Measurements from ENCODE around the gene IGSF21. TPM values are rescaled to one million over a fixed set of nuclear protein-coding genes. Genes with fewer than 3 reads are reported as not detected.

Gene IGSF21
- total RNA-seq, 1 experiment from 2014 or later, result 30.5 TPM

DNA sequence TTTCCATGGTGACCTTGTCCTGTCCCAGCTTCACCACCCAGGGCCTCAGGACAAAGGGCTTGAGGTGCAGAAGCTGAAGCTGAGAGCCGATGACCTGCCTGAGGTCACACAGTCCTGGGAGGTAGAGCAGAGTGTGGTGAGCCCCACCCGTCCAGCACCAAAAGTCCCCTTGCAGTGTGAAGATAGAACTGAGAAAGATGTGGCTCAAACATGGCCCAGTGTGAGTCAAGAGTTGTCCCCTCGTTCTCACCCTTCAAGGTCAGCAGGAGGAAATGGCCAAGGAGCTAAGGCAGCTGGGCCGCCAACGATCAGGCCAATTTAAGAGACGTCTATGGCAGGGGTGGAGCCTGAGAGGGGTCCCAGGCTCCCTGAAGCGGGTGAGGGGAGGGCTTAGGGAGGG lies 215.7 kb downstream of the IGSF21 start:
- no peak for TF ChIP-seq ATF3 (CRISPR knock-in tag; conservative IDR thresholded peaks at IDR 0.05)
- TF ChIP-seq, protein P1, sequence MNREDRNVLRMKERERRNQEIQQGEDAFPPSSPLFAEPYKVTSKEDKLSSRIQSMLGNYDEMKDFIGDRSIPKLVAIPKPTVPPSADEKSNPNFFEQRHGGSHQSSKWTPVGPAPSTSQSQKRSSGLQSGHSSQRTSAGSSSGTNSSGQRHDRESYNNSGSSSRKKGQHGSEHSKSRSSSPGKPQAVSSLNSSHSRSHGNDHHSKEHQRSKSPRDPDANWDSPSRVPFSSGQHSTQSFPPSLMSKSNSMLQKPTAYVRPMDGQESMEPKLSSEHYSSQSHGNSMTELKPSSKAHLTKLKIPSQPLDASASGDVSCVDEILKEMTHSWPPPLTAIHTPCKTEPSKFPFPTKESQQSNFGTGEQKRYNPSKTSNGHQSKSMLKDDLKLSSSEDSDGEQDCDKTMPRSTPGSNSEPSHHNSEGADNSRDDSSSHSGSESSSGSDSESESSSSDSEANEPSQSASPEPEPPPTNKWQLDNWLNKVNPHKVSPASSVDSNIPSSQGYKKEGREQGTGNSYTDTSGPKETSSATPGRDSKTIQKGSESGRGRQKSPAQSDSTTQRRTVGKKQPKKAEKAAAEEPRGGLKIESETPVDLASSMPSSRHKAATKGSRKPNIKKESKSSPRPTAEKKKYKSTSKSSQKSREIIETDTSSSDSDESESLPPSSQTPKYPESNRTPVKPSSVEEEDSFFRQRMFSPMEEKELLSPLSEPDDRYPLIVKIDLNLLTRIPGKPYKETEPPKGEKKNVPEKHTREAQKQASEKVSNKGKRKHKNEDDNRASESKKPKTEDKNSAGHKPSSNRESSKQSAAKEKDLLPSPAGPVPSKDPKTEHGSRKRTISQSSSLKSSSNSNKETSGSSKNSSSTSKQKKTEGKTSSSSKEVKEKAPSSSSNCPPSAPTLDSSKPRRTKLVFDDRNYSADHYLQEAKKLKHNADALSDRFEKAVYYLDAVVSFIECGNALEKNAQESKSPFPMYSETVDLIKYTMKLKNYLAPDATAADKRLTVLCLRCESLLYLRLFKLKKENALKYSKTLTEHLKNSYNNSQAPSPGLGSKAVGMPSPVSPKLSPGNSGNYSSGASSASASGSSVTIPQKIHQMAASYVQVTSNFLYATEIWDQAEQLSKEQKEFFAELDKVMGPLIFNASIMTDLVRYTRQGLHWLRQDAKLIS (CRISPR knock-in tag; IDR thresholded peaks at IDR 0.05; ENCODE audit: borderline replicate concordance), result no peak
- no peak for TF ChIP-seq ZNF416 (CRISPR knock-in tag; IDR thresholded peaks at IDR 0.05)
- TF ChIP-seq ZNF121 (CRISPR knock-in tag; IDR thresholded peaks at IDR 0.05), result no peak
- no peak for TF ChIP-seq JAZF1 (CRISPR knock-in tag; IDR thresholded peaks at IDR 0.05)
- TF ChIP-seq ZSCAN18 (CRISPR knock-in tag; IDR thresholded peaks at IDR 0.05), result no peak
- ChIA-PET POLR2A (no interaction called here), CTCF (interaction anchor here (1.3 to 5.3 kb wide), 11 partner anchors 9 to 260 kb away, joined by 3 to 48 read pairs (median 7); no protein-coding TSS in a partner anchor)
- H3K27me3 Mint-ChIP-seq (ENCODE audit: low read depth), result peaks cover 38% of the 10 kb centered on the region
- peaks cover 15% of the 10 kb centered on the region for H3K36me3 Mint-ChIP-seq
- DNase-seq (ENCODE audit: low spot score) (no peak), ATAC-seq (no peak)
- no peak overlapping the region for H3K27ac Mint-ChIP-seq
- H3K4me1 Mint-ChIP-seq, result peaks cover 29% of the 10 kb centered on the region
- H3K4me3 Mint-ChIP-seq, result no peak overlapping the region
- peaks cover 9% of the 10 kb centered on the region for H3K9me3 Mint-ChIP-seq

GRCh38 chr1:18324246-18324645 lies 216.6 kb downstream of the IGSF21 start:
- CTCF ChIA-PET, result interaction anchor here (0.5 to 5.3 kb wide), 21 partner anchors 8 to 268 kb away, joined by 3 to 48 read pairs (median 4); no protein-coding TSS in a partner anchor
- POLR2A ChIA-PET, result no interaction called here
- Mint-ChIP-seq H3K4me3 (no peak overlapping the region), H3K9me3 (no peaks in the 10 kb centered on the region), H3K36me3 (peaks cover 6% of the 10 kb centered on the region; the same call in 1 of the 2 replicates), H3K27me3 (ENCODE audit: low read depth) (peaks cover 35% of the 10 kb centered on the region), H3K27ac (no peak overlapping the region), H3K4me1 (peaks cover 33% of the 10 kb centered on the region)
- DNase-seq (ENCODE audit: low spot score), result peak; percentile 75
- ATAC-seq, result peak; percentile 44
- TF ChIP-seq RORB (CRISPR knock-in tag; IDR thresholded peaks at IDR 0.05) (no peak), CDX4 (CRISPR knock-in tag; IDR thresholded peaks at IDR 0.05; ENCODE audit: borderline replicate concordance) (no peak), ZNF671 (CRISPR knock-in tag; IDR thresholded peaks at IDR 0.05) (no peak), ZNF281 (CRISPR knock-in tag; IDR thresholded peaks at IDR 0.05) (no peak), CREM (CRISPR knock-in tag; IDR thresholded peaks at IDR 0.05) (no peak), ZNF512 (CRISPR knock-in tag; IDR thresholded peaks at IDR 0.05; ENCODE audit: borderline replicate concordance) (no peak)
- TF ChIP-seq, protein P2, sequence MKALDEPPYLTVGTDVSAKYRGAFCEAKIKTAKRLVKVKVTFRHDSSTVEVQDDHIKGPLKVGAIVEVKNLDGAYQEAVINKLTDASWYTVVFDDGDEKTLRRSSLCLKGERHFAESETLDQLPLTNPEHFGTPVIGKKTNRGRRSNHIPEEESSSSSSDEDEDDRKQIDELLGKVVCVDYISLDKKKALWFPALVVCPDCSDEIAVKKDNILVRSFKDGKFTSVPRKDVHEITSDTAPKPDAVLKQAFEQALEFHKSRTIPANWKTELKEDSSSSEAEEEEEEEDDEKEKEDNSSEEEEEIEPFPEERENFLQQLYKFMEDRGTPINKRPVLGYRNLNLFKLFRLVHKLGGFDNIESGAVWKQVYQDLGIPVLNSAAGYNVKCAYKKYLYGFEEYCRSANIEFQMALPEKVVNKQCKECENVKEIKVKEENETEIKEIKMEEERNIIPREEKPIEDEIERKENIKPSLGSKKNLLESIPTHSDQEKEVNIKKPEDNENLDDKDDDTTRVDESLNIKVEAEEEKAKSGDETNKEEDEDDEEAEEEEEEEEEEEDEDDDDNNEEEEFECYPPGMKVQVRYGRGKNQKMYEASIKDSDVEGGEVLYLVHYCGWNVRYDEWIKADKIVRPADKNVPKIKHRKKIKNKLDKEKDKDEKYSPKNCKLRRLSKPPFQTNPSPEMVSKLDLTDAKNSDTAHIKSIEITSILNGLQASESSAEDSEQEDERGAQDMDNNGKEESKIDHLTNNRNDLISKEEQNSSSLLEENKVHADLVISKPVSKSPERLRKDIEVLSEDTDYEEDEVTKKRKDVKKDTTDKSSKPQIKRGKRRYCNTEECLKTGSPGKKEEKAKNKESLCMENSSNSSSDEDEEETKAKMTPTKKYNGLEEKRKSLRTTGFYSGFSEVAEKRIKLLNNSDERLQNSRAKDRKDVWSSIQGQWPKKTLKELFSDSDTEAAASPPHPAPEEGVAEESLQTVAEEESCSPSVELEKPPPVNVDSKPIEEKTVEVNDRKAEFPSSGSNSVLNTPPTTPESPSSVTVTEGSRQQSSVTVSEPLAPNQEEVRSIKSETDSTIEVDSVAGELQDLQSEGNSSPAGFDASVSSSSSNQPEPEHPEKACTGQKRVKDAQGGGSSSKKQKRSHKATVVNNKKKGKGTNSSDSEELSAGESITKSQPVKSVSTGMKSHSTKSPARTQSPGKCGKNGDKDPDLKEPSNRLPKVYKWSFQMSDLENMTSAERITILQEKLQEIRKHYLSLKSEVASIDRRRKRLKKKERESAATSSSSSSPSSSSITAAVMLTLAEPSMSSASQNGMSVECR (CRISPR knock-in tag; IDR thresholded peaks at IDR 0.05; ENCODE audit: borderline replicate concordance), result no peak
- TF ChIP-seq, protein P3, sequence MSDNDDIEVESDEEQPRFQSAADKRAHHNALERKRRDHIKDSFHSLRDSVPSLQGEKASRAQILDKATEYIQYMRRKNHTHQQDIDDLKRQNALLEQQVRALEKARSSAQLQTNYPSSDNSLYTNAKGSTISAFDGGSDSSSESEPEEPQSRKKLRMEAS (CRISPR knock-in tag; IDR thresholded peaks at IDR 0.05), result no peak
- TF ChIP-seq, protein P4, sequence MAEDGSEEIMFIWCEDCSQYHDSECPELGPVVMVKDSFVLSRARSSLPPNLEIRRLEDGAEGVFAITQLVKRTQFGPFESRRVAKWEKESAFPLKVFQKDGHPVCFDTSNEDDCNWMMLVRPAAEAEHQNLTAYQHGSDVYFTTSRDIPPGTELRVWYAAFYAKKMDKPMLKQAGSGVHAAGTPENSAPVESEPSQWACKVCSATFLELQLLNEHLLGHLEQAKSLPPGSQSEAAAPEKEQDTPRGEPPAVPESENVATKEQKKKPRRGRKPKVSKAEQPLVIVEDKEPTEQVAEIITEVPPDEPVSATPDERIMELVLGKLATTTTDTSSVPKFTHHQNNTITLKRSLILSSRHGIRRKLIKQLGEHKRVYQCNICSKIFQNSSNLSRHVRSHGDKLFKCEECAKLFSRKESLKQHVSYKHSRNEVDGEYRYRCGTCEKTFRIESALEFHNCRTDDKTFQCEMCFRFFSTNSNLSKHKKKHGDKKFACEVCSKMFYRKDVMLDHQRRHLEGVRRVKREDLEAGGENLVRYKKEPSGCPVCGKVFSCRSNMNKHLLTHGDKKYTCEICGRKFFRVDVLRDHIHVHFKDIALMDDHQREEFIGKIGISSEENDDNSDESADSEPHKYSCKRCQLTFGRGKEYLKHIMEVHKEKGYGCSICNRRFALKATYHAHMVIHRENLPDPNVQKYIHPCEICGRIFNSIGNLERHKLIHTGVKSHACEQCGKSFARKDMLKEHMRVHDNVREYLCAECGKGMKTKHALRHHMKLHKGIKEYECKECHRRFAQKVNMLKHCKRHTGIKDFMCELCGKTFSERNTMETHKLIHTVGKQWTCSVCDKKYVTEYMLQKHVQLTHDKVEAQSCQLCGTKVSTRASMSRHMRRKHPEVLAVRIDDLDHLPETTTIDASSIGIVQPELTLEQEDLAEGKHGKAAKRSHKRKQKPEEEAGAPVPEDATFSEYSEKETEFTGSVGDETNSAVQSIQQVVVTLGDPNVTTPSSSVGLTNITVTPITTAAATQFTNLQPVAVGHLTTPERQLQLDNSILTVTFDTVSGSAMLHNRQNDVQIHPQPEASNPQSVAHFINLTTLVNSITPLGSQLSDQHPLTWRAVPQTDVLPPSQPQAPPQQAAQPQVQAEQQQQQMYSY (CRISPR knock-in tag; IDR thresholded peaks at IDR 0.05), result no peak

All from WTC11 (cell line).